ENCODE results near the gene SLC1A3. TPM values are rescaled to one million over a fixed set of nuclear protein-coding genes. Genes with fewer than 3 reads are reported as not detected.

Gene SLC1A3
- total and polyA plus RNA-seq, 10 of the 15 experiments (the other 5 are each of a cell fraction or from before 2014, with no cell fraction given) = 0.23 to 4.4 (median 3.3) TPM

DNA sequence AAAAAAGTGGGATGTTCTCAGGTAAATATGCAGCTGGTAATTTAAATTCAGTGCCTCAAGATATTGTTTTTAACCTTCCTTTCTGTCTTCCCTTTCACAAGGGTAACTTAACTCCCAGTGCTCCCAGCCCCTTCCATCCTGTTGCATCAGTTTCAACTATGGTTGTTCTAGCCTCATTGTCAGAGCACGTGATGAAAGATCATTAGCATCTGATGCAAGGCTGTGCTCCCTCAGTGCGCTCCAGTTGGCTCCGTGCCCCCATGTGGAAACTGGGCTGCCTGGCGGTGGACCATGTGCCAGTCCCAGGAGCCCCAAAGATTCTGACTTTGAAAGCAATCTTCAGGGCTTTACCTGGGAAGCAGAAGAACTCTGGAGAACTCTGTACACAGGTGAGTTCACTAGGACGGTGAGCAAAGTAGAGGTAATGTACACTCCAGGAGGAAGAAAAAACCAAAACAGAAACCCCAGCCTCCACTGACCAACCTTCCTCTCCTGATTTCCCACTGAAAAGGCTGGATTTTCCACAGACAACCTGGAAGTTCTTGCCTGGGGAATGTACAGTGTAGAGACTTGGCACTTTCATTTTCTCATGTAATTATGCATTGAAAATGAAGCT is 96.9 kb downstream of the SLC1A3 start (continued):
- TF ChIP-seq, protein P1, sequence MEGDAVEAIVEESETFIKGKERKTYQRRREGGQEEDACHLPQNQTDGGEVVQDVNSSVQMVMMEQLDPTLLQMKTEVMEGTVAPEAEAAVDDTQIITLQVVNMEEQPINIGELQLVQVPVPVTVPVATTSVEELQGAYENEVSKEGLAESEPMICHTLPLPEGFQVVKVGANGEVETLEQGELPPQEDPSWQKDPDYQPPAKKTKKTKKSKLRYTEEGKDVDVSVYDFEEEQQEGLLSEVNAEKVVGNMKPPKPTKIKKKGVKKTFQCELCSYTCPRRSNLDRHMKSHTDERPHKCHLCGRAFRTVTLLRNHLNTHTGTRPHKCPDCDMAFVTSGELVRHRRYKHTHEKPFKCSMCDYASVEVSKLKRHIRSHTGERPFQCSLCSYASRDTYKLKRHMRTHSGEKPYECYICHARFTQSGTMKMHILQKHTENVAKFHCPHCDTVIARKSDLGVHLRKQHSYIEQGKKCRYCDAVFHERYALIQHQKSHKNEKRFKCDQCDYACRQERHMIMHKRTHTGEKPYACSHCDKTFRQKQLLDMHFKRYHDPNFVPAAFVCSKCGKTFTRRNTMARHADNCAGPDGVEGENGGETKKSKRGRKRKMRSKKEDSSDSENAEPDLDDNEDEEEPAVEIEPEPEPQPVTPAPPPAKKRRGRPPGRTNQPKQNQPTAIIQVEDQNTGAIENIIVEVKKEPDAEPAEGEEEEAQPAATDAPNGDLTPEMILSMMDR (IDR thresholded peaks at IDR 0.05 in 2 of 3, conservative IDR thresholded peaks at IDR 0.05 in 1 of 3; ENCODE audit: control insufficient read depth in 2 of 3, extremely low read depth in 1 of 3, insufficient read depth in 1 of 3, low read depth in 3 of 3, low read length in 3 of 3) = no peak
- TF ChIP-seq, protein P2, sequence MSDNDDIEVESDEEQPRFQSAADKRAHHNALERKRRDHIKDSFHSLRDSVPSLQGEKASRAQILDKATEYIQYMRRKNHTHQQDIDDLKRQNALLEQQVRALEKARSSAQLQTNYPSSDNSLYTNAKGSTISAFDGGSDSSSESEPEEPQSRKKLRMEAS (IDR thresholded peaks at IDR 0.05; ENCODE audit: low read depth, low read length) = no peak
- no peak for TF ChIP-seq NFXL1 (IDR thresholded peaks at IDR 0.05; ENCODE audit: borderline replicate concordance)

GRCh38 chr5:36704131-36704530 is 97.7 kb downstream of the SLC1A3 start:
- Histone ChIP-seq H3K4me3 (no peak overlapping the region), H3K27ac (ENCODE audit: control insufficient read depth, insufficient read depth) (no peak overlapping the region), H3K9me3 (replicated peaks; ENCODE audit: control insufficient read depth, insufficient read depth, low read length) (peaks cover 3% of the 10 kb centered on the region), H3K9ac (ENCODE audit: control insufficient read depth, insufficient read depth, low read length) (no peak overlapping the region), H3K79me2 (ENCODE audit: control insufficient read depth, insufficient read depth, low read length) (no peaks in the 10 kb centered on the region), H3K4me2 (ENCODE audit: control insufficient read depth, insufficient read depth) (no peak overlapping the region), H3K4me1 (ENCODE audit: control insufficient read depth, insufficient read depth, low read length) (peaks cover 23% of the 10 kb centered on the region), H2AFZ (ENCODE audit: control insufficient read depth, low read depth, low read length) (no peak overlapping the region), H4K20me1 (ENCODE audit: control insufficient read depth, insufficient read depth) (no peaks in the 10 kb centered on the region), H3K27me3 (replicated peaks in 1 of 2; ENCODE audit: control insufficient read depth in 2 of 2, insufficient read depth in 2 of 2, low read length in 1 of 2) (no peaks in the 10 kb centered on the region), H3K36me3 (ENCODE audit: control insufficient read depth in 2 of 2, insufficient read depth in 2 of 2, low read length in 1 of 2) (peaks cover 2 to 21% of the 10 kb centered on the region in 2 experiments)
- intact Hi-C loops (cut with micrococcal nuclease; ENCODE audit: unreplicated experiment) = no loop called here
- ChIA-PET RAD21 (ENCODE audit: unreplicated experiment) (interaction anchor here (0.9 to 1.2 kb wide), 2 partner anchors 14 to 17 kb away, joined by 3 read pairs; no protein-coding TSS in a partner anchor), POLR2A (interaction anchor here (1.9 kb wide), 1 partner anchor 20 kb away, joined by 6 read pairs; no protein-coding TSS in a partner anchor), SMC1A (ENCODE audit: uncharacterized antibody, unreplicated experiment) (interaction anchor here (1.0 kb wide), 1 partner anchor 8 kb away, joined by 3 read pairs; no protein-coding TSS in a partner anchor), CTCF (interaction anchor here (1.8 to 2.9 kb wide), 2 partner anchors 8 to 19 kb away, joined by 8 to 12 read pairs; no protein-coding TSS in a partner anchor)
- ATAC-seq (no peak), DNase-seq (ENCODE audit: low read depth, low spot score) (no peak), FAIRE-seq (no peak)
- BruUV-seq (replicated peaks) = no TSS peak
- in situ Hi-C loops (cut with MboI) = no loop called here
- WGBS (ENCODE audit: insufficient coverage, insufficient replicate concordance, low lambda C conversion rate, missing lambda C conversion rate) = 100% methylated on average over 1 of the region's 1 CpG
- no peak for TF ChIP-seq EGR1 (IDR thresholded peaks at IDR 0.05; ENCODE audit: borderline replicate concordance in 1 of 2, low read depth in 2 of 2, low read length in 2 of 2)
- TF ChIP-seq SUPT20H (IDR thresholded peaks at IDR 0.05; ENCODE audit: borderline replicate concordance, control insufficient read depth, low read depth, low read length) = no peak
- no peak for TF ChIP-seq ZNF687 (IDR thresholded peaks at IDR 0.05)
- no peak for TF ChIP-seq BCL11A (IDR thresholded peaks at IDR 0.05; ENCODE audit: low read depth, low read length)
- TF ChIP-seq FOXK2 (IDR thresholded peaks at IDR 0.05) = no peak
- TF ChIP-seq ZZZ3 (IDR thresholded peaks at IDR 0.05; ENCODE audit: control insufficient read depth, insufficient read length, low read depth) = no peak
- no peak for TF ChIP-seq CHD4 (IDR thresholded peaks at IDR 0.05)
- no peak for TF ChIP-seq YBX1 (IDR thresholded peaks at IDR 0.05)
